Glutamatergic neuron (in vitro differentiated cells): ENCODE measurements around the gene SLCO3A1. TPM values are rescaled to one million over a fixed set of nuclear protein-coding genes. Genes with fewer than 3 reads are reported as not detected.

ENCODE experiments used
- DNase-seq: peaks from one replicate; pipeline ENCODE4 v3.0.0; 2022
- H3K27ac Mint-ChIP-seq: one replicate; pipeline ENCODE4 v1.8.0; 2020; ENCODE audit warnings: mild to moderate bottlenecking, mixed read lengths, inconsistent platforms; ENCODE audit not compliant: unreplicated experiment
- H3K27me3 Mint-ChIP-seq: one replicate; pipeline ENCODE4 v1.8.0; 2020; ENCODE audit warnings: mild to moderate bottlenecking, moderate library complexity, mixed read lengths, inconsistent platforms; ENCODE audit not compliant: unreplicated experiment
- H3K36me3 Mint-ChIP-seq: one replicate; pipeline ENCODE4 v1.8.0; 2020; ENCODE audit warnings: mild to moderate bottlenecking, mixed read lengths, inconsistent platforms; ENCODE audit not compliant: unreplicated experiment
- H3K4me1 Mint-ChIP-seq: one replicate; pipeline ENCODE4 v1.8.0; 2020; ENCODE audit warnings: mild to moderate bottlenecking, low read depth, mixed read lengths, inconsistent platforms; ENCODE audit not compliant: unreplicated experiment
- H3K4me3 Mint-ChIP-seq: one replicate; pipeline ENCODE4 v1.8.0; 2020; ENCODE audit warnings: mild to moderate bottlenecking, mixed read lengths, inconsistent platforms; ENCODE audit not compliant: unreplicated experiment
- H3K9me3 Mint-ChIP-seq: one replicate; pipeline ENCODE4 v1.8.0; 2020; ENCODE audit warnings: mild to moderate bottlenecking, moderate library complexity, mixed read lengths, inconsistent platforms; ENCODE audit not compliant: unreplicated experiment
- total RNA-seq: library from RNA; stranded (reverse); fragmentation: NEBNext Ultra II Directional; extraction: Animal tissue kit (Norgen Biotek cat#: 25700); gene quantifications from one replicate; pipeline ENCODE4 v1.2.1, GENCODE V29; 2021; ENCODE audit not compliant: unreplicated experiment
- TF ChIP-seq, protein P1 (sequence below): fragments of 200-600 bp; sonication (generic); IDR thresholded peaks from one replicate; pipeline ENCODE4 v1.5.0; 2021; ENCODE audit not compliant: partially characterized antibody, unreplicated experiment

Gene SLCO3A1
- total RNA-seq, 1 donor from 2014 or later, result 27.9 TPM

DNA sequence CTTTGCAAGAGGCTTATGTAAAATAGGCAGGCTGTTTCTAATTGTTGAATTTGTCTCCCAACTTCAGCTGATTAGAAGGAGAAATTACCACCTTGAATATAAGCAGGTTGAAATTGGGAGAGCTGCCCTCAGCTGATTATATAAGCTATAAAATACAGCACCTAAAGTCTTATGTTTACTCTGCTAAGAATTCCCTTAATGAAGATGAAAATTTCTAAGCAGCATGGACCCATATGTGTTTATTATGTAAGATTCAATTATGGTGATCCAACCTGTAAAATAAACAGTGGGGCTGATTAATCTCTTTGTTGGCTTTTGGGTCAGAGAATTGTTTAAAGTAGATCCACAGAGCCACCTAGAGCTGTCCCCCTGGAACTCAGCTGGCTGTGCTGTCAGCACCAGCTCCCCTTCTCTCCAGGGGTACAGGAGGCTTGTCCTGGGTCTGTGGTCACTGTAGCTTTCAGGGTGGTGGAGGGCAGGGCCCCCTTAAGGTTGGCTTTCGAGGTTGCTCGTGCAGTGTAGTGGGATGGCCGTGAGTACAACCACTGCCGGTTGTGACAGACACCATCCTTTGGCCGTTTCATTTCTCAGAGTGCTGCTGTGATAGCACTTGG, 9.5 kb downstream of the SLCO3A1 start:
- Mint-ChIP-seq H3K36me3 (no peaks in the 10 kb centered on the region), H3K4me3 (no peak overlapping the region), H3K9me3 (peaks cover 6% of the 10 kb centered on the region), H3K4me1 (peaks cover 62% of the 10 kb centered on the region), H3K27me3 (peaks cover 2% of the 10 kb centered on the region), H3K27ac (peak overlapping the region; percentile 30)
- no peak for DNase-seq
- TF ChIP-seq, protein P1, sequence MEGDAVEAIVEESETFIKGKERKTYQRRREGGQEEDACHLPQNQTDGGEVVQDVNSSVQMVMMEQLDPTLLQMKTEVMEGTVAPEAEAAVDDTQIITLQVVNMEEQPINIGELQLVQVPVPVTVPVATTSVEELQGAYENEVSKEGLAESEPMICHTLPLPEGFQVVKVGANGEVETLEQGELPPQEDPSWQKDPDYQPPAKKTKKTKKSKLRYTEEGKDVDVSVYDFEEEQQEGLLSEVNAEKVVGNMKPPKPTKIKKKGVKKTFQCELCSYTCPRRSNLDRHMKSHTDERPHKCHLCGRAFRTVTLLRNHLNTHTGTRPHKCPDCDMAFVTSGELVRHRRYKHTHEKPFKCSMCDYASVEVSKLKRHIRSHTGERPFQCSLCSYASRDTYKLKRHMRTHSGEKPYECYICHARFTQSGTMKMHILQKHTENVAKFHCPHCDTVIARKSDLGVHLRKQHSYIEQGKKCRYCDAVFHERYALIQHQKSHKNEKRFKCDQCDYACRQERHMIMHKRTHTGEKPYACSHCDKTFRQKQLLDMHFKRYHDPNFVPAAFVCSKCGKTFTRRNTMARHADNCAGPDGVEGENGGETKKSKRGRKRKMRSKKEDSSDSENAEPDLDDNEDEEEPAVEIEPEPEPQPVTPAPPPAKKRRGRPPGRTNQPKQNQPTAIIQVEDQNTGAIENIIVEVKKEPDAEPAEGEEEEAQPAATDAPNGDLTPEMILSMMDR, result no peak

DNA sequence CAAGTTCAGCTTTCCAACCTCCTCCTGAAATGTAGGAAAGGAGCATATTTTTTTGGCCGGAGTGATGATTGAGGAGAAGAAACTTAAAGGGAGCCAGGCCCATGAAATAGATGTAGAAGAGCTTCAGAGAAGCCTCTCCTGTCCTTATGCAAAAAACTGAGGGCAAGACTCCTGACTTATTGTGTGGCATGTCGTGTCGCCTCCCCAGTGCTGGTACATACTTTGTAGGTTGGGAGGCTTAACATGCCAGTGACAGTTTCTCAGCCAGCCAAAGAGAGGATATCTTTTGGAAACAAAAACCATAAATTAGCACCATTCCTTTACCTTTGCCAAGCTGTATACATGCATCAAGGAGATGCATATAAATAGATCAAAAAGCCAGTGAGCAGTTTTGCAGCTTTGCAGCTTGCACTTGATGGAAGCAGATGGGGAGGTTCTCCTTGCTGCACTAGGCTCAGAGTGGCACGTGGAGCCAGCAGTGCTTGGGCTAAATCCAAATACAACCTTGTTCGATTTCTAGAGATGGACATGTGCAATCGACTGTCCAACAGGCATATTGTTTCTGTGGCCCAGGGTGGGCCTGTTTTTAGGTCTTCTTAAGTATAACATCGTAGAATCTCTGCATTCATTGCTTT, 10.2 kb downstream of the SLCO3A1 start:
- H3K36me3 Mint-ChIP-seq, result no peaks in the 10 kb centered on the region
- peak overlapping the region; percentile 30 for H3K27ac Mint-ChIP-seq
- H3K4me1 Mint-ChIP-seq, result peaks cover 57% of the 10 kb centered on the region
- peaks cover 6% of the 10 kb centered on the region for H3K9me3 Mint-ChIP-seq
- H3K27me3 Mint-ChIP-seq, result peaks cover 2% of the 10 kb centered on the region
- DNase-seq, result no peak
- H3K4me3 Mint-ChIP-seq, result peak overlapping the region; percentile 27
- TF ChIP-seq, protein P1, result no peak

DNA sequence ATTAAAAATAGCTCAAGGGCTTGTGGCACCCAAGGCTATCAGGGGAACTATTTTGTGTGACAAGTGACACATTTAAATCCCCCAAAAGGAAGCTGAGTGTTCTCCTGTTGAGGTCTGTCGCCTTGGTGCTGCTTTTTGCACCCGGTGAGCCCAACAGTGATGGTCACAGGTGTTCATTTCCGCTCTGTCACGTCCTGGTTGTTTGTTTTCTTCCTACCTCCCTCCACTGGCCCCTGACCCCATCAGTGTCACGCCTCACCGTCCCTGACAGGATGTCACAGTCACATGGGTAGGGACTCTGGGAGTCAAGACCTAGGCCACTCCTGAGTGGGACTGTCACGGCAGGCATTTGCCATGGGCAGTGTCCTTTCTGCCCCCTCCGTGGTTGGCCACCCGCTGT, 11.2 kb downstream of the SLCO3A1 start:
- TF ChIP-seq, protein P1, result no peak
- Mint-ChIP-seq H3K27ac (no peak overlapping the region), H3K36me3 (no peaks in the 10 kb centered on the region), H3K4me3 (peak overlapping the region; percentile 66), H3K4me1 (peaks cover 52% of the 10 kb centered on the region), H3K27me3 (peaks cover 2% of the 10 kb centered on the region), H3K9me3 (peaks cover 6% of the 10 kb centered on the region)
- DNase-seq, result no peak

DNA sequence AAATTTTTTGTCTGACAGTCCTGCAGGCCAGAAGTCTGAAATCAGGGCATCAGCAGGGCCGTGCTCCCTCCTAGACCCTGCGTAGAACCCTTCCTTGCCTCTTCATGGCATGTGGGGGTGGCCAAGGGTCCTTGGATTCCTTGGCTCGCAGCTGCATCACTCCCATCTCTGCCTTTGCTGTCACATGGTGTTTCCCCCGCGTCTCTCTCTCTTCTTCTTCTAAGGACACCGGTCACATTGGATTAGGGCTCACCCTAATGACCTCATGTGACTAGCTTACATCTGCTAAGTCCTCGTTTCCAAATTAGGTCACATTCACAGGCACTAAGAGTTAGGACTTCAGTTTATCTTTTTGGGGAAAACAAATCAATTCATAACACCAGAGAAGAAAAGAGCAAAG, 12.0 kb downstream of the SLCO3A1 start:
- H3K9me3 Mint-ChIP-seq, result peaks cover 4% of the 10 kb centered on the region
- peaks cover 47% of the 10 kb centered on the region for H3K4me1 Mint-ChIP-seq
- peak overlapping the region; percentile 6 for H3K4me3 Mint-ChIP-seq
- no peaks in the 10 kb centered on the region for H3K27me3 Mint-ChIP-seq
- no peak for DNase-seq
- peak overlapping the region; percentile 15 for H3K27ac Mint-ChIP-seq
- peaks cover under 1% of the 10 kb centered on the region for H3K36me3 Mint-ChIP-seq
- TF ChIP-seq, protein P1, result no peak

DNA sequence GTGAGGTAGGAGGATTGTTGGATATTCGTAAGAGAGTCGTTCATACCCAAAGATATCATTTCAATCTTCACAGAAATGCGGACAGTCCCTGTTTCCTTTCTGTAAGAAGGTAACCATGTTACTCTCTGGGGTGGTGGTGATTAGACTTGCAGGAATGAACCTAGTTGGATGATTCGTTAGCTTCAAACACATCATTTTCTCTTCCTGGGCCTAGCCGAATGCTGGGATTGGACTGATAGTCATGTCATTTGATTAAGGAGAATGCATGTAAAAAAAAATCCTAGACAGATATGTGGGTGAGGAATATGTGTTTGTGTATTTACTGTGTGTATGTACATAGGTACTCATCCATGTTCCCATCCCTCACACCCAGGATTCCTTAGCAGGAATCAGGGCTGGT, 12.4 kb downstream of the SLCO3A1 start:
- TF ChIP-seq, protein P1, result no peak
- DNase-seq, result no peak
- peaks cover 43% of the 10 kb centered on the region for H3K4me1 Mint-ChIP-seq
- H3K27me3 Mint-ChIP-seq, result peaks cover 2% of the 10 kb centered on the region
- H3K9me3 Mint-ChIP-seq, result peaks cover under 1% of the 10 kb centered on the region
- H3K4me3 Mint-ChIP-seq, result peak overlapping the region; percentile 6
- peak overlapping the region; percentile 15 for H3K27ac Mint-ChIP-seq
- H3K36me3 Mint-ChIP-seq, result peaks cover 5% of the 10 kb centered on the region
